ENCODE results near the gene TMEM131L.

DNA sequence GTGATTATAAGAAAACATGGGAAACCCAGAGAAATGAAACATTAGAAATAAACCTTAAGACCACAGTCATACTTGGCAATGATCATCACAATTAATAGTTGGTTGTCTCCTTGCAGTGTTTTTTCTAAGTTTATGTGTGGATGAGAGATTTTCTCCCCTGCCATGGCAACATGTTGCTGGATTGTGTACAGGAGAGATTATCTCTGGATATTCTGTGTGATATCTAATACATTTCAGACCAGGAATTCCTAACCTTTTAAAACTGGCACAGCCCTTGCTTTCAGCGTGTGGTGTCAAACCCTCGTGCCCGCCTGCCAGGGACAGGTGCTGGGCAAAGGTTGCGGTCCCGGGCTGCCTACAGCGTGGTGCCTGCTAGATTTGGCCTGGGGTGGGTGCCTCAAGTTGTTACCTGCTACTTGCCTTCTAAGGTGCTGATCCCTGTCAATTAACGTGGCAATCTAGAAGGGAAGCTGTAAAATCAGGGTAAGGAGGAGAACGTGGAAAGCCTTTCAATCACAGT lies 100.5 kb downstream of the TMEM131L start:
- no peak for TF ChIP-seq EZH2 (IDR thresholded peaks at IDR 0.05; ENCODE audit: low read length)
- TF ChIP-seq, protein P1, sequence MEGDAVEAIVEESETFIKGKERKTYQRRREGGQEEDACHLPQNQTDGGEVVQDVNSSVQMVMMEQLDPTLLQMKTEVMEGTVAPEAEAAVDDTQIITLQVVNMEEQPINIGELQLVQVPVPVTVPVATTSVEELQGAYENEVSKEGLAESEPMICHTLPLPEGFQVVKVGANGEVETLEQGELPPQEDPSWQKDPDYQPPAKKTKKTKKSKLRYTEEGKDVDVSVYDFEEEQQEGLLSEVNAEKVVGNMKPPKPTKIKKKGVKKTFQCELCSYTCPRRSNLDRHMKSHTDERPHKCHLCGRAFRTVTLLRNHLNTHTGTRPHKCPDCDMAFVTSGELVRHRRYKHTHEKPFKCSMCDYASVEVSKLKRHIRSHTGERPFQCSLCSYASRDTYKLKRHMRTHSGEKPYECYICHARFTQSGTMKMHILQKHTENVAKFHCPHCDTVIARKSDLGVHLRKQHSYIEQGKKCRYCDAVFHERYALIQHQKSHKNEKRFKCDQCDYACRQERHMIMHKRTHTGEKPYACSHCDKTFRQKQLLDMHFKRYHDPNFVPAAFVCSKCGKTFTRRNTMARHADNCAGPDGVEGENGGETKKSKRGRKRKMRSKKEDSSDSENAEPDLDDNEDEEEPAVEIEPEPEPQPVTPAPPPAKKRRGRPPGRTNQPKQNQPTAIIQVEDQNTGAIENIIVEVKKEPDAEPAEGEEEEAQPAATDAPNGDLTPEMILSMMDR (optimal IDR thresholded peaks at IDR 0.05 in 1 of 3, IDR thresholded peaks at IDR 0.05 in 1 of 3, conservative IDR thresholded peaks at IDR 0.05 in 1 of 3; ENCODE audit: extremely low read depth in 1 of 3, insufficient read depth in 2 of 3, low read length in 3 of 3): no peak

Data from keratinocyte (primary cell).